Smooth muscle cell (in vitro differentiated cells): ENCODE data around the gene EMD. TPM values are rescaled to one million over a fixed set of nuclear protein-coding genes. Genes with fewer than 3 reads are reported as not detected.

Experiments used
- DNase-seq: peaks from one replicate; lab custom pipeline; 2025; ENCODE audit not compliant: unreplicated experiment; lab: John Stamatoyannopoulos, UW
- H2AFZ ChIP-seq: fragments of 200-600 bp; sonication (generic); 2 replicates; pipeline ENCODE4 v1.6.0; 2016; ENCODE audit warnings: antibody characterized with exemption, low read depth, mild to moderate bottlenecking
- H3F3A ChIP-seq: fragments of 200-600 bp; sonication (generic); 2 replicates; pipeline ENCODE4 v1.6.0; 2017; ENCODE audit warnings: antibody characterized with exemption, low read depth
- H3K27ac ChIP-seq: fragments of 200-600 bp; sonication (generic); 2 replicates; pipeline ENCODE4 v1.5.1; 2016; ENCODE audit warnings: low read depth, mild to moderate bottlenecking
- H3K27me3 ChIP-seq: fragments of 200-600 bp; sonication (generic); 2 replicates; pipeline ENCODE4 v1.6.1; 2016; ENCODE audit warnings: low read depth, mild to moderate bottlenecking
- H3K36me3 ChIP-seq: fragments of 200-600 bp; sonication (generic); 2 replicates; pipeline ENCODE4 v1.5.1; 2016; ENCODE audit warnings: low read depth
- H3K4me1 ChIP-seq: fragments of 200-600 bp; sonication (generic); 2 replicates; pipeline ENCODE4 v1.5.1; 2016; ENCODE audit warnings: low read depth
- H3K4me2 ChIP-seq: fragments of 200-600 bp; sonication (generic); 2 replicates; pipeline ENCODE4 v1.6.0; 2016; ENCODE audit warnings: mild to moderate bottlenecking
- H3K4me3 ChIP-seq: fragments of 200-600 bp; sonication (generic); 2 replicates; pipeline ENCODE4 v1.5.1; 2016; ENCODE audit warnings: mild to moderate bottlenecking
- H3K79me2 ChIP-seq: fragments of 200-600 bp; sonication (generic); 2 replicates; pipeline ENCODE4 v1.6.0; 2016; ENCODE audit warnings: low read depth, mild to moderate bottlenecking
- H3K9ac ChIP-seq: fragments of 200-600 bp; sonication (generic); 2 replicates; pipeline ENCODE4 v1.6.0; 2016; ENCODE audit warnings: low read depth
- H3K9me3 ChIP-seq: fragments of 200-600 bp; sonication (generic); replicated peaks from 2 replicates; pipeline ENCODE4 v1.5.1; 2016; ENCODE audit warnings: low read depth
- H4K20me1 ChIP-seq: fragments of 200-600 bp; sonication (generic); 2 replicates; pipeline ENCODE4 v1.6.0; 2016; ENCODE audit warnings: low read depth
- CTCF ChIP-seq: fragments of 200-600 bp; sonication (generic); IDR thresholded peaks from 2 replicates; pipeline ENCODE4 v1.5.1; 2017; ENCODE audit warnings: borderline replicate concordance, mild to moderate bottlenecking, antibody characterized with exemption; ENCODE audit not compliant: insufficient read depth, poor library complexity, severe bottlenecking
- WGBS: methylation state at CpG from one replicate; pipeline ENCODE4 v1.1.7; 2016; ENCODE audit warnings: low lambda C conversion rate; 5-methylcytosine and 5-hydroxymethylcytosine counted together
- polyA plus RNA-seq: library from polyadenylated mRNA; unstranded; fragments of >200 nt; fragmentation: Nextera tagmentation; extraction: Ambion mirVana; gene quantifications from 2 replicates; pipeline ENCODE4 v1.2.1, GENCODE V29; 2016
- total RNA-seq: library from RNA; depleted of rRNA; stranded (reverse); fragments of >200 nt; gene quantifications from 2 replicates; pipeline ENCODE4 v1.2.3, GENCODE V29; 2014

EMD gene
- total and polyA plus RNA-seq, 2 experiments from 2014 or later: 61.4 to 63.9 TPM

GRCh38 chrX:154358011-154358410 lies 21.1 kb upstream of the EMD start:
- no peaks in the 10 kb centered on the region for H3K27me3 ChIP-seq
- no peak overlapping the region for H2AFZ ChIP-seq
- no peak overlapping the region for H3K27ac ChIP-seq
- H3K4me2 ChIP-seq: no peak overlapping the region
- H4K20me1 ChIP-seq: peaks cover 100% of the 10 kb centered on the region
- WGBS: 90% methylated on average over 11 of the region's 11 CpGs
- DNase-seq: no peak
- H3F3A ChIP-seq: no peaks in the 10 kb centered on the region
- H3K4me3 ChIP-seq: no peak overlapping the region
- no peak overlapping the region for H3K9ac ChIP-seq
- H3K36me3 ChIP-seq: no peaks in the 10 kb centered on the region
- H3K9me3 ChIP-seq: no peaks in the 10 kb centered on the region
- no peak for TF ChIP-seq CTCF
- no peaks in the 10 kb centered on the region for H3K4me1 ChIP-seq
- H3K79me2 ChIP-seq: peaks cover 12% of the 10 kb centered on the region

DNA sequence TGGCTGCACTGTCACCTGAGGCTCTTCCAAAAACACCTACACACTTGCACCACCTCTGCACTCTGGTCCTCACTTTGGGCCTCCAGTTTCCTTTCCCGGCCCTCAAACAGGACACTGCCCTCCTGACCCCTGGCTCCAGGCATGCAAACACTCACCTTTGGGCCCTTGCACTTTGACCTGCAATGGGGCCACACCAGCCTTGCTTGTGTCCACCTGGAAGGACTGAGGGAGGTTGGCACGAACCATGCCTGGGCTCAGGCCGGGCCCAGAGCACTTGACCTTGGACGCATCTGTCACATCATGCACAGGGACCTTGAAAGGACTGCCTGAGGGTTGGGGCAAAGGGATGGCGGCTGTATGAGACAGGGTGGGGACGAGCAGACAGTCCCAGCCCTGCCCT lies 20.3 kb upstream of the EMD start:
- H3K36me3 ChIP-seq: no peaks in the 10 kb centered on the region
- no peak overlapping the region for H3K9ac ChIP-seq
- H2AFZ ChIP-seq: no peak overlapping the region
- no peaks in the 10 kb centered on the region for H3K9me3 ChIP-seq
- no peaks in the 10 kb centered on the region for H3K27me3 ChIP-seq
- no peak for DNase-seq
- H3K27ac ChIP-seq: no peak overlapping the region
- no peak overlapping the region for H3K4me3 ChIP-seq
- no peaks in the 10 kb centered on the region for H3K4me1 ChIP-seq
- no peak for TF ChIP-seq CTCF
- H4K20me1 ChIP-seq: peaks cover 100% of the 10 kb centered on the region
- WGBS: 92% methylated on average over 6 of the region's 6 CpGs
- no peaks in the 10 kb centered on the region for H3F3A ChIP-seq
- no peak overlapping the region for H3K4me2 ChIP-seq
- peaks cover 17% of the 10 kb centered on the region for H3K79me2 ChIP-seq

DNA sequence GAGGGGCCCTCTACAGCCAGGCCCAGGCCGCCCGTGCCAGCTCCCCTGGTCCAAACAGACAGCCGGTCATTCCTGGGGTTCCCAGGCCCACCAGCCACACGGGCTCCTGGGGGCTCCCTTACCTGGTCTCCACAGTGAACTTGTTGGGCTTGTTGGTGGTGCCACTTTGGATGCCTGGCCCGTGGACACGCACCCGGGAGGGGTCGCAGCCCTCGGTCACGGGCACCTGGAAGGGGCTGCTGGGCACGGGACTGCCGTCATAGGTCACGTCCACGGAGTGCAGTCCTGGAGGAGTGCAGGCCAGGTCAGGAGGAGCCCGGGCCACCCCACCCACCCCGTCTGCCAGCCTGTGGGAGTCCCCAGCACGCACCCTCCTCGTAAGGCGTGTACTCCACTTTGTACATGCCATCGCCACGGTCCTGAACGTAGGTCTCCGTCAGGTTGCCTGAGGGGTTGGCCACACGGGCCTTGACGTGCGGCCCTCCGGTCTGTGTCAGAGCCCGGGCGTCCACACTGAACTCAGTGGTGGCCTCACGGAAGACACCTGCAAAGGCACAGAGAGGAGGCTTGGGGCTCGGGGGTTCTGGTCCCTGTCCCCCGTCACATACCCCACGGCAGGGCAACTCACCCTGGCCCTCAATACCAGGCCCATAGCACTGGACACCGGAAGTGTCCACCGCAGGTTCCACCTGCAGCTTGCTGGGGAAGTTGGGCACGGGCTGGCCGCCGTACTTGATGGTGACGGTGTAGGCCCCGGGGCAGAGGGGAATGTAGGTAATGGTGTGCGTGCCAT lies 19.5 kb upstream of the EMD start:
- no peak for TF ChIP-seq CTCF
- WGBS: 95% methylated on average over 41 of the region's 41 CpGs
- no peak overlapping the region for H3K27ac ChIP-seq
- no peaks in the 10 kb centered on the region for H3K27me3 ChIP-seq
- no peak overlapping the region for H3K4me2 ChIP-seq
- no peaks in the 10 kb centered on the region for H3K4me1 ChIP-seq
- no peaks in the 10 kb centered on the region for H3K36me3 ChIP-seq
- H3K9me3 ChIP-seq: no peaks in the 10 kb centered on the region
- H3K79me2 ChIP-seq: peaks cover 19% of the 10 kb centered on the region
- no peak for DNase-seq
- no peaks in the 10 kb centered on the region for H3F3A ChIP-seq
- H2AFZ ChIP-seq: no peak overlapping the region
- H3K4me3 ChIP-seq: no peak overlapping the region
- peaks cover 100% of the 10 kb centered on the region for H4K20me1 ChIP-seq
- no peak overlapping the region for H3K9ac ChIP-seq
